CD4-positive, alpha-beta T cell treated with Interleukin-21 for 1 hour (primary cell): ENCODE data around the gene SIDT2.

Experiments
- DNase-seq: peaks from one replicate; pipeline ENCODE4 v3.0.0-alpha.2; 2020

Gene SIDT2

DNA sequence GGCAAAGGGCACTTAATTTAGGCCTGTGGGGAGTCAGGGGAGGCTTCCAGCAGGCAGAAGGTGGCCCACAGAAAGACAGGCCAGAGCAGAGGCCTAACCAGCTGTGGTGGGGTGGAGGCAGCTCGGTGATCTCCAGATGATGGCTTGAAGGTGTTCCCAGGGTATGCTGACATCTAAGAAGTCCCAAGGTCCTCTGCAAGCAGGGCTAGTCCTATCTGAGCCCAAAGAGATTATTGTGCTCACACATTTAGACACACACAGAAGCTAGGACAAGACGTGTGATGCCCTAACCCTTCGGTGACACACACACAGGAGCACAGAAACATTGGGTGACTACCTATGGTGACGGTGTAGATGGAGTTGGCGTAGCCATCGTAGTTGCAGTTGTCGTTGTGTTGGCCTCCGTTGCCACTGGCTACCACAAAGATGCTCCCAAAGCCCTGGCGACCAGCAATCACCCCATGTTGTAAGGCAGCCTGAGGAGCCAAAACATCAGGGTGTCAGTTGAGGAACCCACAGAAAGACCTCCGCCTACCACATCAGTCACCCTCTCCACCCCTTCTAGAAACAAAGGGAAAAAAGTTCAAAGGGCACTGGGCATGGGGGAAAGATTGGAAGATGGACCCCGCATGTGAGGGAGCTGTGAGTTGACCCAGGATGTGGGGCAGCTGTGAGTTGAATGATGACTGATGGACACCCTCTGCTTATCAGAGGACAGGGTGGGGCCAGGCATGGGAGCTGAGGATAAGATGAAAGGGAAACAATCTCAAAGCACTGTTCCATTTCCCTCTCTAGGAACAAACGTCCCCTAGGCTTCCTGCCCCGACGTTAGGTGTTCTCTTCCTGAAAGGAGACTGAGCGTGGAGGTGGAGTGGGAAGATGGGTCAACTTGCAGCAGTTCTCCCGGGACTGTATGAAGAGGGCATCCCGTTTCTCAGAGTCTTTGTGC is 45.5 kb downstream of the SIDT2 start:
- no peak for DNase-seq

DNA sequence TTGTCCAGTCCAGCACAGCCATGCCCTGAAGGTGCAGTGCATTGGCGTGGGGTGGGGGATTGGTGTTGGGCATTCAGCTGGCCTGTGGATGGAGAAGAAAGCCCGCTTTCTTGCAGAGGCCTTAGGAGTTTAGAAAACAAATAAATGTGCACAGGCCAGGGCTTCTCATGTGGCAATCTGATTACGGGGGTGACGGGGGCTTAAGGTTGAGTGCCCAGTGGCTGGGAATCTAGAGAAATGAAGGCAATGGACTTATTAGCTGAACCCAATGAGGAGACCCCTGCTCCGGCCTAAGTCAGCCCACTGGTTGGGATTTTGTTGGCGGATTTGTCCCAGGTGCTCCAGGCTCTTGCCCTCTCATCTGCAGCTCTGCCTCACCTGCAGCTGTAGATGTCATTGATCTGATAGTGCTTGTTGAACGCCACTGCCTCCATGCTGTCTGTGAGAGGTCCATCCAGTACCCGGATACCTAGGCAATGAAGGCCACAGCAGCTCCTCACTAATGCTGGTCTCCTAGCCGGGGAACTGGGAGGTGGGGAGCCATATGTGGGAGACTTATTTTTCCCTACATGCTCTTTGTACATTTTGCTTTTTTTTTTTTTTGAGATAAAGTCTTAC is 47.1 kb downstream of the SIDT2 start:
- DNase-seq = no peak

- DNase-seq = peak; percentile 80
Observed at GRCh38 chr11:117226388-117227385, 48.1 kb downstream of the SIDT2 start.

DNA sequence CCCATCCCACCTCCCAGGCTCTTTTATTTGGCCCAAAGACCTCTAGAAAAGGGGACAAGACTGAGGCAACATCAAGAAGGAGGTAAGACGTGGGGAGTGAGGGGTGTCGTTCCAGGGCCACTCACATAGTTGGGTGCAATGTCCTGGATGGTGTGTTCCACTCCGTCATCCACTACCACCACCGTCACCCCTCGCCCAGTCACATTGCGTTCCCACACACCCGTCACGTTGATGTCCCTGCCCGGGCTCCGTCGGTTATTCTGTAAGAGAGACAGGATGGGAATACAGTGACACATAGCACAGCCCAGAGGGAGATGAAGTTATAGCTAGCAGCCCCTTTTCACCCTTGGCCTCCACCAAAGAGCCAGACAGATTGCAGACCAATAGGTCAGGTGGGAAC is 49.5 kb downstream of the SIDT2 start:
- no peak for DNase-seq

DNA sequence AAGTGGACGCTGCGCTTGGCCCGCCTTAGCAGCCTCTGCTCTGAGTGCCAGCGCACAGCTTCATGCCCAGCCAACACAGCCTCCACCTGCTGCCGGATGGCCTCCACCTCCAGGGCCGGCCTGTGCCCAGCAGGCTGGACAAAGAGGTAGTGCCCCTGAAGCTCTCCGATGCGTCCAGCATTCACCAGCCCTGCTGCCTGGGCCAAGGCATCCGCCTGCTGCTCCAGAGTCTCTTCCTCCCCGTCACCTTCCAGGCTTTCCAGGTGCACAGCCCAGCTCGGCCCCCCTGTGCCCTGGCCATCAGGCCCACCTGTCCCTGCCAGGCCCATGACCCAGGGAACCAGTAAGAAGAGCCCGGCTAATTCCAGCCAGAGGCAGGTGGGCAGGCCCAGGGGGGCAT is 50.9 kb downstream of the SIDT2 start:
- no peak for DNase-seq

GRCh38 chr11:117229931-117230285 is 51.4 kb downstream of the SIDT2 start:
- DNase-seq = no peak

DNA sequence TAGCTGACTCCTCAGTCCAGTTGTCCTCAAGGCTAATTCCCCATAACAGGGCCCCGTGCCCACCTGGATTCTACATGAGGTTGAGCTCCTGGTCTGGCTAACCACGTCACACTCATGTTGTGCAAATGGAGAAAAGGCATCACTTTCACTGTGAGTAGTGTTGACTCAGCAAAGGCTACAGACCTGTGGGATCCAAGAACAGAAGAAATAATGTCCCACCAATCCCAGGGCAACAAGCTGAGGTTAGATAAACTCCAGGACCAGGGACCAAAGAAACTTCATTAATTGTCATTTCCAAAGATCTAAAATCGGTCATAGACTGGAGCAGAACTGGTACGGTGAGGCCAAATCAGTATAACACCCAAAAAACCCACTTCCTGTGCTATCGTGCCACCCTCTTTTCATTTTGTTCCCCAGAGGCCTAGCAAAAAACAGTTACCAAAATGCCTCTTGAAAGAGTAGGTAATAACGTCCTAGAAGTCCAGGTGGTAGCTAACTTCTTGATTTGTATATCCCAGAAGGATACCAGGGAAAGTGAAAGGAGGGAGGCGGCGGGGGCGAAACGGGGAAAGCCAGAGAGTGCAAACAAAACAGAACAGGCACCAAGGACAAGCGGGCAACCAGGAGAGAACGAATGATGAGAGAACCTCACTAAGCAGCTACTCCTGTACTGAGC is 51.9 kb downstream of the SIDT2 start:
- DNase-seq = peak; percentile 67

DNA sequence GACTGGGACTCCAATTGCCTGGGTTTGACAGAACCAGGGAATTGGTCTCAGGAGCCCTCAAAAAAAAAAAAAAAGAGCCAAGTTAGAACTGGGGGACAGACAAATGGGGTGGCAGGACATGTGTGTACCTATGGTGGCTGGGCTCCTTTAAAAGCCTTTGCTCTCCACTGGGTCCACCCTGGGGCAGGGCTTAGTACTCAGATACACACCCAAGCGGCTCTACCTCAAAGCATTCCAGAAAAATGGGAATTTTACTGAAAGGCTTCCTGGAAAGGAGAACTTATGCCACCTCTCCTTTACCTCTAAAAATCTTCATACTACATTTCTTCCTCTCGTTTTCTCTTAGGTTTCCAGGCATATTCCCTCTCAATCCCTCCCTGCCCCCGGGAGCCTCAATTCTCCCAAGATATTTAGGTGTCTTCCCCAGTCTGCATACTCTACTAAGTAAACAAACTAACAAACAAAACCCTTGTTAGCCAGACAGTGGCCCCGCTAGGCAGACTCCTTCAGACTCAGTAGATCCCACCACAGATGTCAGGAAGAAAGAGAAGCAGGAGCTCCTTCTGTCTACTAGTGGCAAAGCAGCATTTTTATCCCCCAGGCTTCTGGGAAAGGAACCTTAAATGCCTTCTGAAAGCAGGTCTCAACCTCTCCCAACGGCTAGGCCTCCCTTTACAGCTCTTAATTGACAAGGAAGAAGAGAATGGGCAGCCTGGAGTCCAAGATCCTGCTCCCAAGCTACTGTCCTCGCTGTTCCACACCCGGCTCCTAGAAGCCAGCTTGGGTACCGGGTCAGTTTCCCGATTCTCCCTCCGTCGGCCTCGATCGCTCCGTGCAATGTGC is 52.7 kb downstream of the SIDT2 start:
- DNase-seq = no peak

DNA sequence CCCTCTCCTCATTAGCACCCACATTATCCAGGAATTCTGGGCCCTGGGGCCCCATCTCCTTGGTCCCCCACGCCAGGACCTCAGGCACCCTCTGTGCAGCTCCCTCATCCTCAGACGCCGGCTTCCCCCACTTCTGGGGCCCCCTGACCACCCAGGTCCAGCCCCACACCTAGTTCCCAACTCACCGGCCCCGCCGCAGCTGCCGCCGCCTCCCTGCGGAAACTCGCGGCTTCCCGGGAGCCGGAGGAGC is 53.2 kb downstream of the SIDT2 start, which contains the start of gene PCSK7:
Gene PCSK7, minus strand, starts transcription at position 232 of the 250 bp plus-strand sequence. CDS start 2,229 bp downstream, outside the sequence.
- DNase-seq = no peak

- peak; percentile 84 for DNase-seq
Observed at GRCh38 chr11:117232092-117232878, 53.7 kb downstream of the SIDT2 start, which contains the start of gene RNF214. TSS of gene RNF214 (plus strand) at chr11:117232671. CDS start at chr11:117234273, 1,602 bp downstream.

DNA sequence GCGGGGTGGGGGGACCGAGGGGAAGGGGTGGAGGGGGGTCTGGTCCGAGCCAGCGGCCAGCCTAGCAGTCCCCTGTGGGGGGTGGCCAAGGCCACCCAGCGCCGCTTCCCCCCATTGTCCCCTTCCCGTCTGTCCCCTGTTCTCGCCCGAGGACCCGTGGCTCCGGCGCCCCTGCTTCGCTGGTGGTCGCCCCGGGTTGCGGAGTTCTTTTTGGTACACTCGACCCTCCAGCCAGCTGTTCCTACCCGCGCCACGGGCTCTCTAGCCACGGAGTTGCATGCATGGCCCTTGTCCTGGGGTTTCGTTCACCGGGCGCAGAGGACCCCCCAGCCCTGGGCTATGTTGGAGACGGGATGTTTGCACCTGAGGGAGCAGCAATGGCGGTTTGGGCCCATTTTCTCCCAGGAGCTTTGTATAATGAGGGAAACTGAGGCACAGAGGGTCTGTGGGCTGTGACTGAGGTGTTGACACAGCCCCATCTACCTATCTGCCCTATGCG is 54.4 kb downstream of the SIDT2 start:
- no peak for DNase-seq

- no peak for DNase-seq
Observed at GRCh38 chr11:117238221-117238620, 59.7 kb downstream of the SIDT2 start.

GRCh38 chr11:117239295-117239694 is 60.8 kb downstream of the SIDT2 start:
- no peak for DNase-seq
